ENCODE data around the gene RYK. TPM values are rescaled to one million over a fixed set of nuclear protein-coding genes. Genes with fewer than 3 reads are reported as not detected.

The RYK gene
- total RNA-seq (2022; extraction: Qiagen RNA extraction), result 25.3 to 28.8 TPM (median 26.8 TPM) in 5 replicates

DNA sequence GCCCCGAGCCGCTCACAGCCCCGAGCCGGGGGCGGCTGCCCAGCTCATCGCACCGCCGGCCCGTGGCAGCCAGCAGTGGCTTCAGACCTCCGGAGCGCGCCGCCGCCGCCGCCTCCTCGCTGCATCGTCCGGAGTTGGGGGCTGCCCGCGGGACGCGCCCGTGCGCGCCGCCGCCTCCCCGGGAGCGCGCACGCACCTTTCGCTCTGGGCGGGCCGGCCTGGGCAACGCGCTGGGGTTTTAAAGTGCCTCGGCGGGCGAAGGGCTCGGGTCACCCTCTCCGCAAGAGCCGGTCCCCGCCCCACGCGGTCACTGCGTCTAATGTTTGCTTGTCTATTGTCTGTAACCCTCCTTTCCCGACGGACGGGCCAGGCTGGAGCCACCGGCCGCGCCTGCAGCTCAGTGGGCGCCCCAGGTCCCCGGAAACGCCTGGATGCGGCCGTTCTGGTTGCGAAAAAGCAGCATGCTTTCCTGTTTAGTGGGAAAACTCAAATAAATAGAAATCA, at the start of gene RYK:
Gene RYK, minus strand, starts transcription at position 143 of the 504 bp plus-strand sequence. CDS start 205 bp downstream, outside the sequence.

Other genes with a start within 250 kb of the RYK start
- 0.15 to 0.41 TPM (median 0.22 TPM) in 5 replicates for gene SLCO2A1, start 220.9 kb downstream of the RYK start, total RNA-seq (2022; extraction: Qiagen RNA extraction)
- 47.6 to 53.6 TPM (median 51.1 TPM) in 5 replicates for gene AMOTL2, start 123.6 kb upstream of the RYK start, total RNA-seq (2022; extraction: Qiagen RNA extraction)
- gene ANAPC13, start 235.1 kb upstream of the RYK start, total RNA-seq (2022; extraction: Qiagen RNA extraction), result 45.5 to 51.8 TPM (median 46.1 TPM) in 5 replicates
- gene CEP63, start 235.2 kb upstream of the RYK start, total RNA-seq (2022; extraction: Qiagen RNA extraction), result 12.0 to 16.2 TPM (median 12.9 TPM) in 5 replicates